ENCODE results near the gene IL2RG.

DNA sequence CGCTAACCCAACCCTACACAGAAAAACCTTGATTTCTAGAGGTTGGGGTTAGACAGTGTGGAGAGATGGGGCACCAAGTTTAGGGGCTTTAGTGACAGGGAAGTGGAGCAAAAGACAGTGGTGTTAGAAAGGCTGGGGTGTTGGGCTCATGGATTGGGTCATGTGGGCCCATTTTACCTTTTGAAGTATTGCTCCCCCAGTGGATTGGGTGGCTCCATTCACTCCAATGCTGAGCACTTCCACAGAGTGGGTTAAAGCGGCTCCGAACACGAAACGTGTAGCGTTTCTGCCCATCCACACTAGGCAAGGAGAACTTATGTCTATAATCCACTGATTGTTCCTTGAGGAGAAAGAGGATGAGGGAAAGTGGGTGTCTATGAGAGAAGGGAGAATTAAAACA, 2.3 kb downstream of the IL2RG start:
- TF ChIP-seq, protein P1, sequence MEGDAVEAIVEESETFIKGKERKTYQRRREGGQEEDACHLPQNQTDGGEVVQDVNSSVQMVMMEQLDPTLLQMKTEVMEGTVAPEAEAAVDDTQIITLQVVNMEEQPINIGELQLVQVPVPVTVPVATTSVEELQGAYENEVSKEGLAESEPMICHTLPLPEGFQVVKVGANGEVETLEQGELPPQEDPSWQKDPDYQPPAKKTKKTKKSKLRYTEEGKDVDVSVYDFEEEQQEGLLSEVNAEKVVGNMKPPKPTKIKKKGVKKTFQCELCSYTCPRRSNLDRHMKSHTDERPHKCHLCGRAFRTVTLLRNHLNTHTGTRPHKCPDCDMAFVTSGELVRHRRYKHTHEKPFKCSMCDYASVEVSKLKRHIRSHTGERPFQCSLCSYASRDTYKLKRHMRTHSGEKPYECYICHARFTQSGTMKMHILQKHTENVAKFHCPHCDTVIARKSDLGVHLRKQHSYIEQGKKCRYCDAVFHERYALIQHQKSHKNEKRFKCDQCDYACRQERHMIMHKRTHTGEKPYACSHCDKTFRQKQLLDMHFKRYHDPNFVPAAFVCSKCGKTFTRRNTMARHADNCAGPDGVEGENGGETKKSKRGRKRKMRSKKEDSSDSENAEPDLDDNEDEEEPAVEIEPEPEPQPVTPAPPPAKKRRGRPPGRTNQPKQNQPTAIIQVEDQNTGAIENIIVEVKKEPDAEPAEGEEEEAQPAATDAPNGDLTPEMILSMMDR (IDR thresholded peaks at IDR 0.05): no peak
- TF ChIP-seq POLR2A (IDR thresholded peaks at IDR 0.05): no peak
- TF ChIP-seq EP300 (IDR thresholded peaks at IDR 0.05): no peak
- no peak for TF ChIP-seq POLR2AphosphoS5 (IDR thresholded peaks at IDR 0.05)

Measured in sigmoid colon (tissue), 4 donors.